DMS 273 (cell line): ENCODE data around the gene LY6G5B.
"Not testable (repeated sequence)": the region's sequence is repeated elsewhere in the genome, so short reads cannot be mapped to it uniquely, and the experiment has no call there.

ENCODE experiments used
- DNase-seq: peaks from one replicate; lab custom pipeline; 2025; ENCODE audit not compliant: unreplicated experiment; lab: John Stamatoyannopoulos, UW

The LY6G5B gene

GRCh38 chr6:31690231-31691077 lies 20.7 kb downstream of the LY6G5B start:
- no peak for DNase-seq

GRCh38 chr6:31691078-31691463 lies 21.3 kb downstream of the LY6G5B start:
- no peak for DNase-seq

GRCh38 chr6:31691564-31692108 lies 21.9 kb downstream of the LY6G5B start:
- DNase-seq: no peak

GRCh38 chr6:31692353-31692752 lies 22.6 kb downstream of the LY6G5B start:
- DNase-seq: no peak

- no peak for DNase-seq
Observed at GRCh38 chr6:31692886-31693285, 23.1 kb downstream of the LY6G5B start.

- DNase-seq: no peak
Observed at GRCh38 chr6:31693535-31693934, 23.8 kb downstream of the LY6G5B start.

- peak; percentile 28 for DNase-seq
Observed at GRCh38 chr6:31697555-31697954, 27.8 kb downstream of the LY6G5B start.

GRCh38 chr6:31700740-31701401 lies 31.1 kb downstream of the LY6G5B start:
- DNase-seq: no peak

GRCh38 chr6:31701666-31702404 lies 32.1 kb downstream of the LY6G5B start:
- peak; percentile 80 for DNase-seq

GRCh38 chr6:31702405-31702818 lies 32.6 kb downstream of the LY6G5B start:
- peak; percentile 72 for DNase-seq

GRCh38 chr6:31702819-31703716 lies 33.3 kb downstream of the LY6G5B start, which contains the start of gene ABHD16A:
Gene ABHD16A, minus strand, starts transcription at chr6:31703324. Its CDS starts 43 bp downstream, at chr6:31703281.
- DNase-seq: peak; percentile 99

- DNase-seq: no peak
Observed at GRCh38 chr6:31705931-31706330, 36.2 kb downstream of the LY6G5B start.

GRCh38 chr6:31706599-31706998 lies 36.8 kb downstream of the LY6G5B start, which contains the start of gene LY6G6F:
Gene LY6G6F, plus strand, starts transcription at chr6:31706866. Its CDS starts 41 bp downstream, at chr6:31706907.
- DNase-seq: no peak

- DNase-seq: no peak
Observed at GRCh38 chr6:31707701-31708100, 37.9 kb downstream of the LY6G5B start.

GRCh38 chr6:31708224-31708623 lies 38.4 kb downstream of the LY6G5B start:
- no peak for DNase-seq

- DNase-seq: not testable (repeated sequence)
Observed at GRCh38 chr6:31709157-31709556, 39.4 kb downstream of the LY6G5B start.

GRCh38 chr6:31710523-31711219 lies 40.9 kb downstream of the LY6G5B start:
- peak; percentile 57 for DNase-seq

GRCh38 chr6:31711233-31711632 lies 41.5 kb downstream of the LY6G5B start:
- DNase-seq: no peak

GRCh38 chr6:31712296-31712695 lies 42.5 kb downstream of the LY6G5B start:
- DNase-seq: peak; percentile 40
